ENCODE results near the gene SORT1.

- no peak for TF ChIP-seq POLR2A (IDR thresholded peaks at IDR 0.05)
- no peak for TF ChIP-seq CTCF (IDR thresholded peaks at IDR 0.05)
These were observed 1.9 kb downstream of the SORT1 start for GRCh38 chr1:109395602-109396512.
